T follicular helper cell (primary cell): ENCODE results near the gene SRSF4.
"Not testable (repeated sequence)": the region's sequence is repeated elsewhere in the genome, so short reads cannot be mapped to it uniquely, and the experiment has no call there.

ENCODE experiments used
- DNase-seq: peaks from one replicate; pipeline ENCODE4 v3.0.0-alpha.2; 2020; ENCODE audit warnings: low read depth

Gene SRSF4

GRCh38 chr1:29124366-29125236, 57.1 kb downstream of the SRSF4 start:
- DNase-seq: no peak

GRCh38 chr1:29123887-29124365, 57.8 kb downstream of the SRSF4 start, which contains the start of gene TMEM200B:
Gene TMEM200B (minus strand): TSS chr1:29123903. CDS start chr1:29121828, 2,075 bp downstream.
- DNase-seq: no peak

- no peak for DNase-seq
These were observed 58.4 kb downstream of the SRSF4 start for GRCh38 chr1:29123053-29123886.

GRCh38 chr1:29122682-29123052, 59.0 kb downstream of the SRSF4 start:
- no peak for DNase-seq

GRCh38 chr1:29121936-29122681, 59.6 kb downstream of the SRSF4 start:
- DNase-seq: no peak

GRCh38 chr1:29121516-29121935, 60.2 kb downstream of the SRSF4 start:
- DNase-seq: no peak

GRCh38 chr1:29120947-29121485, 60.7 kb downstream of the SRSF4 start:
- DNase-seq: peak; percentile 52

GRCh38 chr1:29120367-29120766, 61.3 kb downstream of the SRSF4 start:
- DNase-seq: no peak

- DNase-seq: no peak
These were observed 62.4 kb downstream of the SRSF4 start for GRCh38 chr1:29119121-29119929.

DNA sequence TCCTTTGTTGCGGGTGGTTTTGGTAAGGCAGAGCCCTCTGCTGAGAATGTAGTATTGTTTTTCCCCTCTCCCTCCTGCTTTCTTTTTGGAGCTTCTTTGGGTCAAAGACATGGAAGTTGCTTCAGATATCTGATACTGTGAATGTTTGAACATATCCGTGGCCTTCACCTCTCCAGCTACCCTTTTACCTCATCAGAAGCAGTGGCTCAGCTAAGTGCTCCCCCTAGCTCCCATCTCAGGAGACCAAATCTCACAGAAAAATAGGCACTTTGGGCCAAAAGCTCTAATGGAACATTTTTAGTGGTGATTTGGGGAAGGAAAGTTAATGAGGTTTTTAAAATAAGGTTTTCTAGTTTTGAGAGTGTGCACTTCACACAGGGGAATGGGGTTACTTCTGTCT, 64.3 kb downstream of the SRSF4 start:
- no peak for DNase-seq

DNA sequence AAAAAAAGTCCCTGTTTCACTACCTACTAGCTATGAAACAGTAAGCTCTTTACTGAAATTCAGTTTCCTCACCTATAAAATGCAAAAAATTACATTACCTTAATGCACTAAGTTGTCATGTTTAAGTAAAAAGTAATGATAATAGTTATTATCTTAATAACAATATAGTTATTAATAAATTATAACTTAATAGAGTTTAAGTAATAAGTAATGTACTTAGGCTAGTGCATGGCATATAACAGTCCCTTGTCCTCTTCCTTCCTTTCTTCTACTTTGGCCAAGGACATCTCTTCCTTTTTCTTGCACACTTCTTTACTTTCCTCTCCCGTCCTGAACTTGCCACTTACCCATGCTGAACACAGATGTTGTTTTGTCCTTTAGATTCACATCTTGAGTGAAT, 67.0 kb downstream of the SRSF4 start:
- no peak for DNase-seq

GRCh38 chr1:29113413-29114117, 68.1 kb downstream of the SRSF4 start:
- DNase-seq: no peak

- no peak for DNase-seq
These were observed 68.8 kb downstream of the SRSF4 start for GRCh38 chr1:29112705-29113412.

GRCh38 chr1:29108041-29108440, 73.7 kb downstream of the SRSF4 start:
- DNase-seq: not testable (repeated sequence)

- DNase-seq: no peak
These were observed 75.9 kb downstream of the SRSF4 start for GRCh38 chr1:29105822-29106221.

GRCh38 chr1:29100487-29100886, 81.2 kb downstream of the SRSF4 start:
- no peak for DNase-seq

- DNase-seq: no peak
These were observed 82.4 kb downstream of the SRSF4 start for GRCh38 chr1:29099286-29099685.
